NOMO-1 treated with DMSO at 0.1 percent for 48 hours (cell line): ENCODE measurements around the gene SKAP1.
A peak's percentile ranks its signal among the peaks of the same experiment; 100 is the strongest.

Experiments used
- DNase-seq: peaks from one replicate; lab custom pipeline; 2025; ENCODE audit not compliant: unreplicated experiment; lab: John Stamatoyannopoulos, UW

SKAP1 gene

DNA sequence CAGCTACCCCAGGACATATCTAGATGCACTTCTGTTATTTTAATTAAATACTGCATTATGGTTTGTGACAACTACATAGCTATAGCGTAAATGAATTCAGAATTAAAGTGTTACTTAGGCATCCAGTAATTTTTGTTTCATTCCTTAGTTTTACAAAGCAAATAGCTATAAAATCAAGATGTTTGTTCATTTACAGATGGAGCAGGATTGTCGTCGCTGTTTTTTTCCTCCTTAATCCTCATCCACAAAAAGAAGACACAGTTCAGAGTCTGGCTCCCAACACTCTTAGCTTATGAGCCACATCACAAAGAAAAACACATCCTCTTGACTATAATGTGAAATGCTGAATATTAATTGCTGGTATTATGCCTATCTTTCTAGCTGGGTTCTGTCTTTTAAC is 278.8 kb downstream of the SKAP1 start:
- DNase-seq = no peak

DNA sequence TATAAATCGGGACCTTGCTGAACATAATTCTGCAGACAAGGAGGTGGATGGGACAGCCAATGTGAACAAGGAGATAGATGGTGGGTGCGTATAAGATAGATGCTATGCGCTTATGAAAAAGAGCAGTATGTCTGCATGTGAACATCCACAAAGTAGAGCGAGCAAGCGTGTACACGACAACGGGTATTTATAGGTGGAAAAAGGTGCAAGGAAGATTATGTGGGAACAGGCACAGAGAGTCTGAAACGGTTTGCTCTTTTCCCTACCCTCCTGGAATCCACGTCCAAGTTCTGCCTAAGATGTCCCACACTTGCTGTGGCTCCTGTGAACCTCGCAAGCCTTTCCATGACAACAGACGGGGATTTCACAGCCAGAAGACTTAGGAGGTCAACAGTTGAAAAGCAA is 279.4 kb downstream of the SKAP1 start:
- DNase-seq = no peak

DNA sequence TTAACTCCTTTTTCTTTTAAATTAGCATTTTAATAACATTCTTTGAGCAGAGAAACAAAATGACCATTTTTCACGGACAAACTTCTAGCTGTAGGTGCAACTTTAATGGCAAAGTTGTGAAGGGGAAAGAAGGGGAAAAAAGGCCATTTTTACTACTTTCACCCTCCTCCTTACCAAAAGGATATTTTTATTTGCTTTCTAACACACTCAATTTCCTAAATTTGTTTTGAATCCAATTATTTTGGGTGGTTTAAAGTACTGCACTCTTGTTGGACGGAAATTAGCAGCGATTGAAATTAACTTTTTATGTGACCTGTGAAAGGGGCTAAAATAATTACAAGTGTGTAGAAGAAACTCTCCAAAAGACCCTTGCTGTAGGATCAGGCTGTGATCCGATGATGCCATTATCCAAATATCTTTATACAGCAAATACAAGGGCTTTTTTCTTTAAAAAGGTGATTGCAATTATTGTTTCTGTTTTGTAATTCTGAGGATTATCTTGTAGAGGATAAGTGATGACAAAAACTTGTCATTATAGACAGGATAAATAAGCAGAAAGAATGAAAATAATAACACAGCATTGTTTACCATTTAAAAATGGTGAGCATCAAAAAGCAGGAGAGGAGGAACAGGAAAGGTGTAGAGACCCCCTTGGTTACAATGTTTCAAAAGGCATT is 280.1 kb downstream of the SKAP1 start:
- DNase-seq = no peak

DNA sequence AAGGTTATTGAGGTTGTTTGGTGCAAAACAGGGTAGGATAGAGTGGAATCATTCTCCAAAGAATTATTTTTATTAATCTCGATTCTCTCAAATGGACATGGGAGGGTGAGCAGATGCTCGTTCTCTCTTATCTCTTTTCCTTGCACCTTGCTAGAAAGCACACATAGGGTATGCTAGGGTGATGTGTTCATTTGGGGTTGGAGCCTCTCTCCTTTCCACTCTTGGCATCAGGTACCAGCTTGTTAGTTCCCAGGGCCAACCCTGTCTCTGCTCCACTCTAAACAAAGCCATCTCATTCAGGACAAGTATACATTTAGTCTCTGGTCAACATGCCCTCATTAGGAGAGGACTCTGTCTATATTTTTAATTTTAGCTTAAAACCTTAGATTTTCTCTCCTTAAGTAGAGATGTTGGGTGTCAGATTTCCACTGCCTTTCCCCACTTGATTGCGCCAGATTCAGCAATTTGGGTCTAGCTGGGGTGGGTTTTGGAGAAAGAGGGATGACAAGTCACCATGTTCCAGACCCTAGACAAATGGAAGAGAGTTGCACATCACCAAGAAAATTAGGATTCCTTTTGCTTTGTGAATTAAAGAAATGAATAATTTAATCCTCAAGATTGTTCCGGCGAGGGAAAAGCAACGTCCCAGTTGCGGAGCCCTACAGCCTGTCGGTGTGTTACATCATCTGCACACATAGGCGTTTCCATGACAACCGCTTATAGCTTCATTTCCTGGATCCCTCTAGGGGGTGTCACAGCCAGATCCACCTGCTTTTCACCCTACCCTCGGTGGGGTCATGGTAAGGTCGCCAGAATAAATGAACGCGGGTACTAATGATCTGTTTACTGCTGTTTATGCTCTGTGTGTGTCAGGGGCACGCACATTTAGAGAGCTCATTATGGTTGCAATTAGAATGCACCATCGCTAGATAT is 280.9 kb downstream of the SKAP1 start:
- DNase-seq = no peak

DNA sequence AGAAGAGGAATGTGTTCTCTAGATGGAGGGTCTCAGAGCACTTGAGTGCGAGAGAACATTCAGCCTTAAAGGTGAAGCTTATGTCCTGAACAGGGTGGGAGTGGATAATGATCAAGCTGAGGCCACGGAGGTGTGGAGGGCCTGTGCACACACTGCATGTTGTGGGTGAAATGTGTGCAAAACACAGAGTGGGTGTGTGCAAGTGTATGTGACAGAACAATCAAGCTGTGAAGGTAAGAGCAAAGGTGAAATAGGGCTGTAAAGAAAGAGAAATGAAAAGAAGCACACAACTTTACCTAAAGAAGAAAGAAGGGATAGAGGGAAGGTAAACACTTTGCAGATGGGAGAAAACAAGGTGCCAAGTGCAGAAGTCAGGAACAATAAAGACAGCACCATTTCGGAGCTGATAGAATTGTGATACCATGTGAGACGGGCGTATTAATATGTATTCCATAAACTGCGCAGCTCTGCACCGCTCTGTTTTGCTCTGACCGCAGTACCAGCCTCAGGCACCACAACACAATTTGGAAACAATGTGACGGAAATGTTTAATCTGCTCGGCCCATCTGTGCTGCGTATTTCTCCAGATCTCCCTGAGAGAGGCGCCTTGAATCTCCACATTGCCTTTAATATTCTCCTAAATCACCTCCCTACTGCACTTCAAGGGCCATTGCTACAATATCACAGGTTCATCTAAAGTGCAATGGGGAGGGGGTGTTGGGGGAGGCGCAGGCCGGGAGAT is 281.8 kb downstream of the SKAP1 start:
- DNase-seq = no peak

DNA sequence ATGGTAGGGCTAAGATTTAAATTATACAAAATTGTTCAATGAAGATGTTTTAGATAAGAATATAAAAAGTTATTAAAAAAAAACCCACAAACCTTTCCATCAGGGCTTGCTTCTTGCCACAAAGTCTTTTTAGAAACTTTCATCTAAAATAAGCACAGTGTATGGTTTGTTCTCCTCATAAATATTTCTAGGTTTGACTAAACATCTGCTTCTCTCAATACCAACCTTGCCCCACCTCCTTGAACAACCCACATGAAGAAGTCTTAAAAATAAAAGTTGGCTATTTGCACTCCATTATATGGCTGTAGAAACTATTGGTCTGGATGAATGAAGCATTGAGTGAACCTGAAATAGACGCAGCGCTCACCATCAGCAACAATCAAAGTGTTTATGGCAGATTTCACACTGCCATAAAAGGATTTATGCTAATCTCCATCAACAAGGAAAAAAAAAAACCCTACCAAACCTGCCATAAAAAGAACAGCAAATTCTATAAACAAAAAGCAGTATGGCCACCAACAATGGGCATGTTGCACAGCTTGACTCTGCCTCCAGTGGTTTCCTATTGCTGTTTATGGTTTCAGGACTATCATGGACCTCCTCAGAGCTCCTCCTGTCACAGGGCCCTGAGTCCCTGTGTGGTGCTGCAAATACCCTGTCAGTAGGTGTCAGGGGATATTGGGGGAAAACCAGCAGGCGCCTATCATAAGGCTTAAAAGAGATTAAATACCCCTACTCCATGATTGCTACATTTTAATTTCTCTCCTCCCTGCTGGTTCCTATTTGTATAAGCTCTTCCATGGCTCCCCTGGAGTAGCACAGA is 284.8 kb downstream of the SKAP1 start:
- no peak for DNase-seq

DNA sequence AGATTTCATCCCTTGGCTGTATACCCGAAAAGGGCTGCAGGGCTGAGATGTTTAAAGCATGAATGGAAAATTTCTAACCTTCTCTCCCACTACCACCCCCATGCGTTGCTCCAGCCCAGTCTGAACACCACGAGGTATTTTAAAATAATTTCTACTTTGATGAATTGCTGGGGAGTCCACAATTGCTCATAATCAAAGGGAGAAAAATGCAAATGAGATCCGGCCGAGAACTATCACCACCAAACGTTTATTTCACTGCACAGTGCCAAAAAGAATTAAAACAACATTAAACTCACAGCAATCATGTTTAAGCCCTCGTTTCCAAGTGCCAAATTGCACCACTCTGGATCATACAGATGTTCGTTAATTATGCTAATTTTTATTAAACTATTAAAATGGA is 285.8 kb downstream of the SKAP1 start:
- DNase-seq = no peak

DNA sequence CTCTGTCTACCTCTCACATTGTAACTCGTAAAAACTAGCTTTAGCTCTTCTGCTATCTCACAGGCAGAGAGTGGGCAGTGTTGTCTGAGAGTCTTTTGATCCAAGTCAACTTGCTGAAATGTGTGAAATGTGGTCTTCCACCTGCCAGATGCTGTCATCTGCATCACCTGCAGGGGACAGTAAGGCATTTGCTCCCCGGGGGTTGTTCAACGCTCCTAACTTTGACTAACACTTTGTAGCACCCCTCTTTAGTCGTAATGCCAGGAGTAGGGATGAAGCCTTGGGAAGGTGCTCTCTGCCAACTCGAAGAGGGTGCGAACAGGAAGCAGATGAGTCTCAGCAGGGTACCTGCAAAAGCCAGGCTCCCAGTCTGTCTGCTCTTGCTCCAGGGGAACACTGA is 286.4 kb downstream of the SKAP1 start:
- no peak for DNase-seq

DNA sequence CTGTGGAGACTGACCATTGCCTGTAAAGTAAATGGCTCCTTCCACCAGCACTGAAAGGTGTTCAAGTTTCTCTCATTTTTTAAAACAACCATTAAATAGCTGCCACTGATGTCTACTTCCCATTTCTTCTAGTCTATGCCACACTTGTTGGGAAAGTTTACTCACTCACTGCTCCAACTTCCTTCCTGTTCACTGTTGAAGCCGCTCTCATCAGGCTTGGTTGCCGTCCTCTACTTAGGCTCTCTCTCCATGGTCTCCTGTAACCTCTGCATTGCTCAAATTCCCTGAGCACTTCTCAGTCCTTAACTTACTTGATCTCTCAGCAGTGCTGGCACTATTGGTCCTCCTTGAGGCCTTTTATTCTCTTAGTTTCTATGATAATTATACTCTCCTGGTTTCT is 290.1 kb downstream of the SKAP1 start:
- DNase-seq = peak; percentile 71

DNA sequence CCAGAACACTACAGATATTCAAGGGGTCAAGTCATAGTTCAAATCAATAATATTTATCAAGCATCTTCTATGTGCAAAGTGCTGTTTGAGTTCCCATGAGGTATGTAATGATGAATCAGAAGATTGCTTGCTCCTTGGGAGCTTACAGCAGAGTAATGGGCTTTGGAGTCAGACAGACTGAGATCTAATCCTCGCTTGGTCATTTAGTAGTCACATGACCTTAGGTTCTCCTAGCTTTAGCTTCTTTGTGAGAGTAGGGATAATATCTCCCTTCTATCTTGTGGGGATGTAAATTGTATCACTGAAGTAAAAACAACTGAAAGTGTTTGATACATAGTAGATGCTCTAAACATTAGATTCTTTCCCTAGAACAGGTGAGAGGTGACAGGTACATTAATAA is 292.4 kb downstream of the SKAP1 start:
- DNase-seq = no peak

DNA sequence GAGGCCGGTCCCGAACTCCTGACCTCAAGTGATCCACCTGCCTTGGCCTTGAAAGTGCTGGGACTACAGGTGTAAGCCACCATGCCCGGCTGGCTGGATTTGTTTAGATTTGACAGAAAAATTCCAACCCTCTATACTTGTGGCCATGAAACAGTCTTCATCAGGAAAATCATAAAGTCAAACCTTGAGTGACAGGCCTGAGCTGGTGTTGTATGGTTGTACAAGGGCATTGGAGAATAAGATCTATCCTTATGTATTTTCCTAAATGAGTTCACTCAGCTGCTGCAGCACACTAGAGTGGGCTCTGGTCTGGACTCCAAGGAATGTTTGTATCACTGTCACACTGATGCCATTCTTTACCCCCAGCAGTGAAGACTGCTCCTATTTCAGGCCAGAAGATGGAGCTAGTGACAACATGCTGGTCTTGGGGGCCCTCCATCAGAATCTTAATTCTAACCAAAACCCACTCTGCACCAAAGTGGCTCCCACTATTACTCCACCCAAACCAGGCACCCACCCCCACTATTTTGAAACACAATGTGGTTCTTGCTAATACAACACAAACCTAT is 295.0 kb downstream of the SKAP1 start:
- no peak for DNase-seq

DNA sequence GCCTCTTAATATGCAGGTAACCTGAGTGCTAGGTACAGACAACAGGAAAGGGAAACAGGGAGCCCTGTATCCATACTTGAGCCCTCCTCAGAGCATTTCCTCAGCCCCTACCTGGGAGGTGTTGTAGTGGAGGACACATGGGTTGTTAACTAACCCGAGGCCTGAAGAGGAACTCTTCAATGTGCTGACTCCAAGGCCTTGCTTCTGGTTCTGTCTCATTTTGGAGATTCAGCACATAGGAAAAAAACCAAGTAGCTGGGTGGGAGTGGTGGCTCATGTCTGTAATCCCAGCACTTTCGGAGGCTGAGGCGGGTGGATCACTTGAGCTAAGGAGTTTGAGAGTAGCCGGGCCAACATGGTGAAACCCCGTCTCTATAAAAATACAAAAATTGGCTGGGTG is 297.6 kb downstream of the SKAP1 start:
- no peak for DNase-seq

DNA sequence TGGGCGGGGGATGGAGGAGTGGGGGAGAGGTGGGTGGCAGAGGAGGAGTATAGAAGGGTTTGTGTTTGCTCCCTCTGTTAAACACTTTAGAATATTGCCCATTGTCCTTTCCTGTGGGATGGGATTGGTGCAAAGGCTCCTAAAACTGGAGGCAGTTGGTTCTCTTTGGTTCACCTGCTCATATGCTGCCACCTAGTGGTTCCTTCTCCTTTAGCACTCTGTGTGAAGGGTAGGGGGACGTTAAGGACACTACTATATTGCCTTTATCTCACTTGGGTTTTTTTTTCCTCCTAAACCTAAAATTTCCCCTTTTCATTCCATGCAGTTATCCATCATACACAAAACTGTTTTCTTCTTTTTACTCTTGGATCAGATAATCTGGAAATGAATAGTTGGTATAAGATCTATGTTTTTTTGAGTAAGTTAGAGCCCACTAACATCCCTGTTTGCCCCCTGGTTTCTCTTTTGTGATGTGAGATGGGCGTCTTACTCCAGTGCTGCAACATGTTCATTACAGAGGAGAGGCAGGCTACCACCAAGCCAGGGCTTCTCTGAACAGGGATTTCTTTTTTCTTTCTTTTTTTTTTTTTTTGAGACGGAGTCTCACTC is 298.7 kb downstream of the SKAP1 start:
- peak; percentile 32 for DNase-seq

DNA sequence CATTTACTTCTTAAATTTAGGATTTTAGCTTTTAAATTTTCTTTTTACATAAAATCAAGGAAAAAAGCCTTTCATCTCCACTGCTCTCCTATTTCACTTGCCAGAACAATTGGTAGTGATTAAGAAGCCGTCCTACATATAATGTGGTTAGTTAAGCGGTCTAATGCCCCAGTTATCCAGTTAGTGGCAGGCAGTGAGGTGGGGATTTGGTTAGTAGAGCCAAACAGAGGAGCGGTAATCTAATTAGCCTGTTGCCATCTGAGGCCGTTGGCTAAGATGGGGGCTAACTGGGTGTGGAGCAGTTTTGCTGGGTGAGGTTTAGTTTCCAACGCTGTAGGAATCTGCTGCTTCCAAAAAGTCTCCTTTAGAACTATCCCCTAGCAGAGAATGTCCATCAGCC is 300.0 kb downstream of the SKAP1 start:
- no peak for DNase-seq

DNA sequence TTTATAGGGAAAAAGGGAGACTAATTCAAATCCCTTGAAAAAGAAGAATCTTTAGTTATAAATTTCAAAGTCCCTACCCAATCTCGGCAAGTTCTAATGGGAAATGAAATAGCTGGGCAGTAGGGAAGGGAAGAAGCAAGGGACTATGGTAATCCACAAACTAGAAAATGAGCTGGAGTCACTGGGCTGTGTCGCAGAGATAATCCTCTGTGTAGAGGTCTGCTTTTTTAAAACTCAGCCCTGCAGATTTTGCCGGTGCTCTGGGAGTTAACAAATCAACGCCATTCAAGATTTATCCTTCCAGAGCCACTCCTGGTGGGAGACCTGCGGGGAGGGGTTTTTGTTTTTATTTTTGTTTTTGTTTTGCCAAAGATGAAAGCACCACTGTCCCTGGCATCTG is 301.6 kb downstream of the SKAP1 start:
- no peak for DNase-seq

DNA sequence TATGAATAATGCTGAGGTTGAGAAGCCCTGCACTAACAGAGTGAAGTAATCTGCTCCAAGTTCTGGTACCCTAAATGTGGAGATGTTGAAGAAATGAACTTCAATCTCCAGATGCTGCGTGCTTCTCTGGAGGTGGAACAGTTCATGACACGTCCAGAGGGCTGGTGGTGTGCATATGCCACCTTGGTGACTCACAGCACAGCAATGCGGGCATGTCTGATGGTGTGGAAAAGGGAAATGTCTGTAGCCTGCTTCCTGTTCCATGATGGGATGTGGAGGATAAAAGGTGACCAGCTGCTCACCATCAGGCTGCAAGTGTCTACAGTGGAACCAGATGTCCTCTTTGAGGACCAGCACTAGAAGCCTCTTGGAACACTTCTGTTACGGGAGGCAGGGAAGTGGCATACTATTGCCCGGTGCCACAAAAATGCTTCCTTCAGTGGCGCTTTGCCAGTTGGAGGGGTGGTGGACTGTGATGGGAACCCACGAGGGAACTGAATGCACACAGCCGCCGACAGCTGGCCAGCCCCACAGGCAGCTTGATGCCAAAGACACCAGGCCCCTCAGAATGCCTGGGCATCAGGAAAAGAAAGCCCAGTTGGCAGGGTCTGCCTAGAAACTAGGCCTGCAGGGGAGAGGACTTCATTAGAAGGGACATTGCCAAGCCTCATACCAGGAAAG is 302.5 kb downstream of the SKAP1 start:
- no peak for DNase-seq

DNA sequence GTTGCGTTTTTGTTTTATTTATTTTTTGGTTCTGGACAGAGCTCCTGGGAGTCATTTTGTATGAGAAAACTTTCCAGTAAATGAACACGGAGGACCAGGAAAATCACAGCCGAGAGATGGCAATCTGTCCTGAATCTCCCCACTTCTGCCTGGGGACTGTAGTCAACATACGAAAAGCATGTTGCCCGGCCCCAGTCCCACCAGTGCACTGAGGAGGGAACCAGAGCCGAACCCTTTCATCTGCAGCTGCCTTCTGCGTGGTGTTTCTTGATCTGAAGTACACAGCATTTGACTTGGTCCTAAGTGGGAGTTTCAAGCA is 303.5 kb downstream of the SKAP1 start:
- no peak for DNase-seq

DNA sequence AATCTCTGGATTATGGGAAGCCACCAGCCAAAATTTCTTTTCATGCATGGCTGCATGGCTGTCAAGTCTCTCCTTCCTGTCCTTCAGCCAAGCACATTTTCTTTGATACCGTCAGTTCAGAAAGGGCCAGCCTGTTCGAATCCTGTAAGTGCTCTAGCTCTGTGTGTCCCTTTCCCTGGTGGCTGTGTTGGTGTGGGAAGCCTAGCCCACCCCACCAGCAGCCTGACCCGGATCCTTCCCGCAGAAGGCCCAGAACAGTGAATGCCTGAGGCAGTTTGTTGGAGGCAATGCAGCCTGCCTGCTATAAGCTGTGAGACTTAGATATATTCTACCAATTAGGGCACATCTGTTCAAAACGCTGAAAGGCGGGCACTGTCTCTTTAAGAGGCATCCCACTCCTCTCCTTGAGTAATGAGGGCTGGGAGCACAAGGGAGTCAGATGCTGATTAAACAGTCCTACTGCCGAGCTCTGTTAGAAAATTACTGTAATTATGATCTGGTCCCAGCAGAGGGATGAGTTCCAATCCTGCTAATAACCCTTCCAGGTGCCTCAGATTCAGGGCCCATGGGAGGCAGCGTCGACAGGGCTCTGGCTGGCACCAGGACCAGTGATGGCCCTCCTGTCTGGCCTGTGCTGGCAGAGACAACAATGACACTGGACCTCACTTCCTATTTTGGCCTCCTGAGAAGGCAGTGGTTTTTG is 304.0 kb downstream of the SKAP1 start:
- DNase-seq = no peak

DNA sequence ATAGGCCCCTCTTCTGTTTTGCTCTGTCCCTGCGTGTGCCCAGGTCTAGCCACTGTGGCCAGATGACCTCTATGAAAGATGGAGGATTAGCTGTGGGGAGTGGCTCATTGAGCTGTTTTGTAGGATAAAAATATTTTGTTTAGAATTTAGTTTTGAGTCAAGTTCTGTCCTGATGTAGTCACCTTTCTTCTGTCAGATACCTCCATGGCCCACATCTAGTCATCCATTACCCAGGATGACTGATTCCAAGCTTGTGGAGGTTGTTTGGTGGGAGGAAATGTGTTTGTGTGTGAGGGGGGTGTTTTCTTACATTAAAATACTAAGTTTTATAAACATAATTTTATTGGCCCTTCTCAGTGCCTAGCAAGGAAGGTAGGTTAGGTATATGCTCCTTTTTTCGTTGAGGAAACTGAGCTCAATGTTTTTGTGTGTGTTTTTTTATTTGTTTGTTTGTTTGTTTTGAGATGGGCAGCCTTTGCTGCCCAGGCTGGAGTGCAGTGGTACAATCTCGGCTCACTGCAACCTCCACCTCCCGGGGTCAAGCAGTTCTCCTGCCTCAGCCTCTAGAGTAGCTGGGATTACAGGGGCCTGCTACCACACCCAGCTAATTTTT is 306.1 kb downstream of the SKAP1 start:
- no peak for DNase-seq
